ENCODE measurements around the gene HOXD1. TPM values are rescaled to one million over a fixed set of nuclear protein-coding genes. Genes with fewer than 3 reads are reported as not detected.

HOXD1 gene
- total RNA-seq, 2 donors from 2014 or later, result 0.18 TPM

GRCh38 chr2:176205126-176205525, 16.7 kb downstream of the HOXD1 start:
- H3K9me3 ChIP-seq (ENCODE audit: control insufficient read depth, low read length), result no peaks in the 10 kb centered on the region
- Mint-ChIP-seq H3K27me3 (ENCODE audit: insufficient read depth) (peaks cover 36% of the 10 kb centered on the region), H3K36me3 (ENCODE audit: low read depth) (no peaks in the 10 kb centered on the region), H3K27ac (no peak overlapping the region), H3K9me3 (no peaks in the 10 kb centered on the region), H3K4me1 (no peaks in the 10 kb centered on the region), H3K4me3 (no peak overlapping the region)
- 94 to 100% methylated on average over 1 of the region's 1 CpG for WGBS, 2 experiments (ENCODE audit: insufficient coverage in 1 of 2, insufficient read length in 1 of 2)
- H3K27ac ChIP-seq (ENCODE audit: low read depth, low read length), result no peak overlapping the region
- no peak overlapping the region for H3K9ac ChIP-seq (ENCODE audit: extremely low read depth, low read length, poor library complexity, severe bottlenecking)
- no peak for DNase-seq
- no peaks in the 10 kb centered on the region for H3K36me3 ChIP-seq (ENCODE audit: control insufficient read depth, insufficient read depth, low read length)
- H3K4me1 ChIP-seq (ENCODE audit: control insufficient read depth, insufficient read depth, low read length), result no peaks in the 10 kb centered on the region
- TF ChIP-seq CTCF (conservative IDR thresholded peaks at IDR 0.05), result no peak
- H3K4me3 ChIP-seq (ENCODE audit: low read length), result no peak overlapping the region
- peaks cover 7% of the 10 kb centered on the region for H3K27me3 ChIP-seq (ENCODE audit: control insufficient read depth, insufficient read depth, low read length, poor library complexity, severe bottlenecking)

DNA sequence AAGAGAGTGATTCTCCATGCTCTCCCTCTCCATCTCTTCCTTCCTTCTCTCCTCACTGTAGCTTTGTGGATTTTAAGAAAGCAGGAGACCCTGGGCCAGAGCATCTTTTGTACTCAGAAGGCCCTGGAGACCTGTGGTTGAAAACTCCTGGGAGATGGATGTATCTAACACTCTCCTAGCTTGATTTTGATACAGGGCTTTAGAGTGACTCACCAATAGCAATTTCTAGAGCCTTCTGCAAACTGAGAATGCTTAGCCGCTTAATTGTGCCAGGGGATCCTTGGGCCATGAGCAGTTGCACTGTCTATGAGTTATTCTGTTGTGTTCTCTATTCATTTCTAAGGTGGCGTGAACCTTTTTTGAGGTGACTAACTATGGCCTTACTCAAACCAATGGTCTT, 17.7 kb downstream of the HOXD1 start:
- no peaks in the 10 kb centered on the region for H3K36me3 ChIP-seq (ENCODE audit: control insufficient read depth, insufficient read depth, low read length)
- no peak overlapping the region for H3K9ac ChIP-seq (ENCODE audit: extremely low read depth, low read length, poor library complexity, severe bottlenecking)
- H3K9me3 ChIP-seq (ENCODE audit: control insufficient read depth, low read length), result no peaks in the 10 kb centered on the region
- H3K27me3 ChIP-seq (ENCODE audit: control insufficient read depth, insufficient read depth, low read length, poor library complexity, severe bottlenecking), result peaks cover 7% of the 10 kb centered on the region
- DNase-seq, result no peak
- 93 to 100% methylated on average over 1 to 2 of the region's 2 CpGs for WGBS, 2 experiments (ENCODE audit: insufficient coverage in 1 of 2, insufficient read length in 1 of 2)
- Mint-ChIP-seq H3K36me3 (ENCODE audit: low read depth) (no peaks in the 10 kb centered on the region), H3K27ac (no peak overlapping the region), H3K9me3 (no peaks in the 10 kb centered on the region), H3K4me1 (no peaks in the 10 kb centered on the region), H3K27me3 (ENCODE audit: insufficient read depth) (peaks cover 38% of the 10 kb centered on the region), H3K4me3 (no peak overlapping the region)
- no peaks in the 10 kb centered on the region for H3K4me1 ChIP-seq (ENCODE audit: control insufficient read depth, insufficient read depth, low read length)
- no peak overlapping the region for H3K27ac ChIP-seq (ENCODE audit: low read depth, low read length)
- H3K4me3 ChIP-seq (ENCODE audit: low read length), result no peak overlapping the region
- TF ChIP-seq CTCF (conservative IDR thresholded peaks at IDR 0.05), result no peak

GRCh38 chr2:176206682-176207081, 18.2 kb downstream of the HOXD1 start:
- WGBS, 2 experiments (ENCODE audit: insufficient coverage in 1 of 2, insufficient read length in 1 of 2), result 94 to 100% methylated on average over 1 to 2 of the region's 2 CpGs
- Mint-ChIP-seq H3K9me3 (no peaks in the 10 kb centered on the region), H3K27ac (no peak overlapping the region), H3K27me3 (ENCODE audit: insufficient read depth) (peaks cover 39% of the 10 kb centered on the region), H3K4me3 (no peak overlapping the region), H3K4me1 (no peaks in the 10 kb centered on the region), H3K36me3 (ENCODE audit: low read depth) (no peaks in the 10 kb centered on the region)
- H3K9me3 ChIP-seq (ENCODE audit: control insufficient read depth, low read length), result no peaks in the 10 kb centered on the region
- no peak overlapping the region for H3K27ac ChIP-seq (ENCODE audit: low read depth, low read length)
- H3K4me1 ChIP-seq (ENCODE audit: control insufficient read depth, insufficient read depth, low read length), result no peaks in the 10 kb centered on the region
- H3K27me3 ChIP-seq (ENCODE audit: control insufficient read depth, insufficient read depth, low read length, poor library complexity, severe bottlenecking), result peaks cover 7% of the 10 kb centered on the region
- no peak overlapping the region for H3K9ac ChIP-seq (ENCODE audit: extremely low read depth, low read length, poor library complexity, severe bottlenecking)
- H3K4me3 ChIP-seq (ENCODE audit: low read length), result no peak overlapping the region
- no peaks in the 10 kb centered on the region for H3K36me3 ChIP-seq (ENCODE audit: control insufficient read depth, insufficient read depth, low read length)
- no peak for TF ChIP-seq CTCF (conservative IDR thresholded peaks at IDR 0.05)
- DNase-seq, result no peak
